ENCODE results near the gene KIAA0319L.

Gene KIAA0319L

GRCh38 chr1:35546614-35547013 is 10.6 kb downstream of the KIAA0319L start:
- no peak overlapping the region for H3K18ac ChIP-seq (ENCODE audit: low read length)
- no peak overlapping the region for H2BK5ac ChIP-seq (ENCODE audit: low read depth, low read length, poor library complexity)
- H3K4ac ChIP-seq (ENCODE audit: low read depth, low read length): no peak overlapping the region
- no peak overlapping the region for H2BK120ac ChIP-seq (ENCODE audit: insufficient read depth, low read length, poor library complexity)
- WGBS (ENCODE audit: extremely low coverage, insufficient coverage, insufficient read length): no CpG with 5 or more reads among the region's 1 CpG
- no peak overlapping the region for H2BK12ac ChIP-seq (ENCODE audit: low read length)
- H3K27me3 ChIP-seq (ENCODE audit: insufficient read depth, low read length): no peaks in the 10 kb centered on the region
- no peak overlapping the region for H2AFZ ChIP-seq (ENCODE audit: insufficient read depth, low read length, poor library complexity)
- H3K36me3 ChIP-seq (ENCODE audit: control insufficient read depth in 1 of 2, insufficient read depth in 2 of 2, low read length in 2 of 2): peaks cover 3 to 5% of the 10 kb centered on the region in 2 experiments
- H3K27ac ChIP-seq (ENCODE audit: low read depth, low read length): no peak overlapping the region
- no peak overlapping the region for H3K9ac ChIP-seq (ENCODE audit: low read length)
- H3K4me3 ChIP-seq (ENCODE audit: low read depth, low read length): no peak overlapping the region
- H3K4me2 ChIP-seq (ENCODE audit: low read length): no peak overlapping the region
- H3K79me1 ChIP-seq (ENCODE audit: low read length): no peaks in the 10 kb centered on the region
- DNase-seq: no peak
- no peaks in the 10 kb centered on the region for H3K9me3 ChIP-seq (ENCODE audit: insufficient read depth, low read depth, low read length)
- H3K14ac ChIP-seq (ENCODE audit: low read length): no peak overlapping the region
- H3K79me2 ChIP-seq (ENCODE audit: control insufficient read depth, insufficient read depth, low read length, poor library complexity): no peaks in the 10 kb centered on the region
- no peaks in the 10 kb centered on the region for H3K4me1 ChIP-seq (ENCODE audit: control insufficient read depth in 1 of 2, insufficient read depth in 2 of 2, low read length in 2 of 2)
- H4K8ac ChIP-seq (ENCODE audit: low read depth, low read length): no peak overlapping the region
- H3K23ac ChIP-seq (ENCODE audit: low read length): no peak overlapping the region
- H4K12ac ChIP-seq (ENCODE audit: low read depth, low read length): no peak overlapping the region
- H4K91ac ChIP-seq (ENCODE audit: low read depth, low read length): no peak overlapping the region
- no peak overlapping the region for H2AK5ac ChIP-seq (ENCODE audit: low read length)

DNA sequence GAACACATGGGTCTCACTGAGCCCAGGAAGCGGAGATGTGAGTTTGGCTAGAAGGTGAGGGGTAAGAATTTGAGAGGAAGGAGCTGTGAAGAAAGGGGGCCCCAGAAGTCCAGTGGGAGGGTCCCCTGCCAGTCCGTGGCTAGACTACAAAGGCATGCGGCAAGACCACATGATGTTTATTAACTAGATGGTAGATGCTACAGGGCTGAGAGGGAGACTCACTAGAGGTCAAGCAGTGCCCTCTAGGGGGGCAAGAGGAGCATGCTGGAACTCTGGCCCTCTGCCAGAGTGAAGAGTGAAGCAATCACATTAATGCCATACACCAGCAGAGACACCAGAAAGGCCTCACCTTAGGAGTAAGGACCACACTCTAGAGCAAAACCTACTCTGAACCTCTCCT is 12.2 kb downstream of the KIAA0319L start:
- Histone ChIP-seq H2AFZ (ENCODE audit: insufficient read depth, low read length, poor library complexity) (no peak overlapping the region), H4K8ac (ENCODE audit: low read depth, low read length) (no peak overlapping the region), H3K4me1 (ENCODE audit: control insufficient read depth in 1 of 2, insufficient read depth in 2 of 2, low read length in 2 of 2) (no peaks in the 10 kb centered on the region), H3K4ac (ENCODE audit: low read depth, low read length) (no peak overlapping the region), H3K9ac (ENCODE audit: low read length) (no peak overlapping the region), H2BK12ac (ENCODE audit: low read length) (no peak overlapping the region), H3K79me1 (ENCODE audit: low read length) (no peaks in the 10 kb centered on the region), H3K23ac (ENCODE audit: low read length) (no peak overlapping the region), H3K14ac (ENCODE audit: low read length) (no peak overlapping the region), H3K27me3 (ENCODE audit: insufficient read depth, low read length) (no peaks in the 10 kb centered on the region), H4K91ac (ENCODE audit: low read depth, low read length) (no peak overlapping the region), H2BK5ac (ENCODE audit: low read depth, low read length, poor library complexity) (no peak overlapping the region), H3K9me3 (ENCODE audit: insufficient read depth, low read depth, low read length) (no peaks in the 10 kb centered on the region), H3K27ac (ENCODE audit: low read depth, low read length) (no peak overlapping the region), H3K79me2 (ENCODE audit: control insufficient read depth, insufficient read depth, low read length, poor library complexity) (no peaks in the 10 kb centered on the region), H3K36me3 (ENCODE audit: control insufficient read depth in 1 of 2, insufficient read depth in 2 of 2, low read length in 2 of 2) (peaks cover 4 to 10% of the 10 kb centered on the region in 2 experiments), H2AK5ac (ENCODE audit: low read length) (no peak overlapping the region), H4K12ac (ENCODE audit: low read depth, low read length) (no peak overlapping the region), H2BK120ac (ENCODE audit: insufficient read depth, low read length, poor library complexity) (no peak overlapping the region), H3K4me3 (ENCODE audit: low read depth, low read length) (no peak overlapping the region), H3K18ac (ENCODE audit: low read length) (no peak overlapping the region), H3K4me2 (ENCODE audit: low read length) (no peak overlapping the region)
- DNase-seq: peak in 1 of 2 donors; percentile 62
- WGBS (ENCODE audit: extremely low coverage, insufficient coverage, insufficient read length): no CpG with 5 or more reads among the region's 3 CpGs

GRCh38 chr1:35539824-35540261 is 17.4 kb downstream of the KIAA0319L start:
- Histone ChIP-seq H3K9ac (ENCODE audit: low read length) (no peak overlapping the region), H2AK5ac (ENCODE audit: low read length) (no peak overlapping the region), H3K18ac (ENCODE audit: low read length) (no peak overlapping the region), H3K79me2 (ENCODE audit: control insufficient read depth, insufficient read depth, low read length, poor library complexity) (no peaks in the 10 kb centered on the region), H3K4me2 (ENCODE audit: low read length) (no peak overlapping the region), H2BK12ac (ENCODE audit: low read length) (no peak overlapping the region), H4K91ac (ENCODE audit: low read depth, low read length) (no peak overlapping the region), H3K9me3 (ENCODE audit: insufficient read depth, low read depth, low read length) (no peaks in the 10 kb centered on the region), H3K27me3 (ENCODE audit: insufficient read depth, low read length) (no peaks in the 10 kb centered on the region), H4K8ac (ENCODE audit: low read depth, low read length) (no peak overlapping the region), H3K23ac (ENCODE audit: low read length) (no peak overlapping the region), H3K36me3 (ENCODE audit: control insufficient read depth in 1 of 2, insufficient read depth in 2 of 2, low read length in 2 of 2) (peaks cover 4 to 7% of the 10 kb centered on the region in 2 experiments), H3K79me1 (ENCODE audit: low read length) (no peaks in the 10 kb centered on the region), H3K4me3 (ENCODE audit: low read depth, low read length) (no peak overlapping the region), H3K4ac (ENCODE audit: low read depth, low read length) (no peak overlapping the region), H2BK120ac (ENCODE audit: insufficient read depth, low read length, poor library complexity) (no peak overlapping the region), H2BK5ac (ENCODE audit: low read depth, low read length, poor library complexity) (no peak overlapping the region), H2AFZ (ENCODE audit: insufficient read depth, low read length, poor library complexity) (no peak overlapping the region), H3K14ac (ENCODE audit: low read length) (no peak overlapping the region), H3K4me1 (ENCODE audit: control insufficient read depth in 1 of 2, insufficient read depth in 2 of 2, low read length in 2 of 2) (peaks cover 0 to 2% of the 10 kb centered on the region in 2 experiments), H4K12ac (ENCODE audit: low read depth, low read length) (no peak overlapping the region), H3K27ac (ENCODE audit: low read depth, low read length) (no peak overlapping the region)
- WGBS (ENCODE audit: extremely low coverage, insufficient coverage, insufficient read length): no CpG with 5 or more reads among the region's 1 CpG
- DNase-seq: no peak

GRCh38 chr1:35539073-35539823 is 18.0 kb downstream of the KIAA0319L start:
- no peak overlapping the region for H3K4ac ChIP-seq (ENCODE audit: low read depth, low read length)
- no peak overlapping the region for H3K4me3 ChIP-seq (ENCODE audit: low read depth, low read length)
- peaks cover 4 to 7% of the 10 kb centered on the region in 2 experiments for H3K36me3 ChIP-seq (ENCODE audit: control insufficient read depth in 1 of 2, insufficient read depth in 2 of 2, low read length in 2 of 2)
- DNase-seq: peak in 1 of 2 donors; percentile 46
- H4K12ac ChIP-seq (ENCODE audit: low read depth, low read length): no peak overlapping the region
- H3K79me2 ChIP-seq (ENCODE audit: control insufficient read depth, insufficient read depth, low read length, poor library complexity): no peaks in the 10 kb centered on the region
- H3K79me1 ChIP-seq (ENCODE audit: low read length): no peaks in the 10 kb centered on the region
- no peak overlapping the region for H4K91ac ChIP-seq (ENCODE audit: low read depth, low read length)
- WGBS (ENCODE audit: extremely low coverage, insufficient coverage, insufficient read length): no CpG with 5 or more reads among the region's 6 CpGs
- H2BK5ac ChIP-seq (ENCODE audit: low read depth, low read length, poor library complexity): no peak overlapping the region
- no peak overlapping the region for H4K8ac ChIP-seq (ENCODE audit: low read depth, low read length)
- no peaks in the 10 kb centered on the region for H3K9me3 ChIP-seq (ENCODE audit: insufficient read depth, low read depth, low read length)
- H2AK5ac ChIP-seq (ENCODE audit: low read length): no peak overlapping the region
- no peaks in the 10 kb centered on the region for H3K27me3 ChIP-seq (ENCODE audit: insufficient read depth, low read length)
- H3K18ac ChIP-seq (ENCODE audit: low read length): no peak overlapping the region
- H3K4me2 ChIP-seq (ENCODE audit: low read length): no peak overlapping the region
- H3K9ac ChIP-seq (ENCODE audit: low read length): no peak overlapping the region
- H3K14ac ChIP-seq (ENCODE audit: low read length): no peak overlapping the region
- H3K27ac ChIP-seq (ENCODE audit: low read depth, low read length): no peak overlapping the region
- no peak overlapping the region for H2AFZ ChIP-seq (ENCODE audit: insufficient read depth, low read length, poor library complexity)
- H2BK12ac ChIP-seq (ENCODE audit: low read length): no peak overlapping the region
- peaks cover 0 to 2% of the 10 kb centered on the region in 2 experiments for H3K4me1 ChIP-seq (ENCODE audit: control insufficient read depth in 1 of 2, insufficient read depth in 2 of 2, low read length in 2 of 2)
- no peak overlapping the region for H3K23ac ChIP-seq (ENCODE audit: low read length)
- no peak overlapping the region for H2BK120ac ChIP-seq (ENCODE audit: insufficient read depth, low read length, poor library complexity)

Measured in trophoblast cell (in vitro differentiated cells and primary cell).